Measurements from ENCODE around the gene BMPR1A. TPM values are rescaled to one million over a fixed set of nuclear protein-coding genes. Genes with fewer than 3 reads are reported as not detected.

BMPR1A gene
- total and polyA plus RNA-seq, 4 donors, result 2.2 to 16.0 (median 8.9) TPM

GRCh38 chr10:86803156-86803555 is 46.7 kb downstream of the BMPR1A start:
- 84% methylated on average over 2 of the region's 2 CpGs for WGBS
- no peaks in the 10 kb centered on the region for H3K9me3 ChIP-seq (ENCODE audit: control insufficient read depth in 4 of 4, low read length in 3 of 4)
- no peak overlapping the region for H3K27ac ChIP-seq (ENCODE audit: low read depth in 1 of 2, low read length in 2 of 2)

DNA sequence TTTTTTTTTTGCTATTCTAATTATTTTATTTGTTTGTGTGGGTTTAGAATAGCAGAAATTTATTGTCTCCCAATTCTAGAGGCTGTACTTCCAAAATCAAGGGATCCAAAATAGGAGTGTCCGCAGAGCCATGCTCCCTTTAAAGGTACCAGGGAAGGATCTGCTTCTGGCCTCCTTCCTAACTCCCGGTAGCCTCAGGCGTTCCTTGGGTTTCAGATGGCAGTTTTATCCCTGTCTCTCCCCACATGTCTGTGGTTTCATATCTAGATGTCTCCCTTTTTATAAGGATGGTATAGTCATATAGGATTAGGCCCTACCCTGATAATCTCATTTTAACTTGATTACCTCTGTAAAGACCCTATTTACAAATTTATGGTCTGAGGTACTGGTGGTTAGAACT is 48.4 kb downstream of the BMPR1A start:
- H3K9me3 ChIP-seq (ENCODE audit: control insufficient read depth in 4 of 4, low read length in 3 of 4), result no peaks in the 10 kb centered on the region
- H3K27ac ChIP-seq (ENCODE audit: low read depth in 1 of 2, low read length in 2 of 2), result no peak overlapping the region
- no peak overlapping the region for H3K4me3 ChIP-seq (ENCODE audit: low read depth in 1 of 3, low read length in 3 of 3)
- TF ChIP-seq, protein P1, sequence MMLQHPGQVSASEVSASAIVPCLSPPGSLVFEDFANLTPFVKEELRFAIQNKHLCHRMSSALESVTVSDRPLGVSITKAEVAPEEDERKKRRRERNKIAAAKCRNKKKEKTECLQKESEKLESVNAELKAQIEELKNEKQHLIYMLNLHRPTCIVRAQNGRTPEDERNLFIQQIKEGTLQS (IDR thresholded peaks at IDR 0.05), result no peak
- TF ChIP-seq YY1 (IDR thresholded peaks at IDR 0.05) (no peak), HNF4A (conservative IDR thresholded peaks at IDR 0.05) (no peak), CTCF (IDR thresholded peaks at IDR 0.05; ENCODE audit: low read depth, low read length, missing input control) (no peak), FOXA1 (IDR thresholded peaks at IDR 0.05) (no peak)
- DNase-seq (ENCODE audit: low spot score), result no peak
- 98% methylated on average over 3 of the region's 3 CpGs for WGBS
- no peaks in the 10 kb centered on the region for H3K36me3 ChIP-seq (ENCODE audit: control insufficient read depth in 4 of 4, insufficient read depth in 3 of 4, low read depth in 1 of 4, low read length in 3 of 4)
- H3K27me3 ChIP-seq (ENCODE audit: control insufficient read depth in 4 of 4, insufficient read depth in 4 of 4, low read length in 3 of 4), result no peaks in the 10 kb centered on the region
- peaks cover 0 to 1% (median 0%) of the 10 kb centered on the region in 4 donors for H3K4me1 ChIP-seq (ENCODE audit: control insufficient read depth in 4 of 4, insufficient read depth in 4 of 4, low read length in 3 of 4)
- H3K9ac ChIP-seq (ENCODE audit: low read depth in 1 of 2, low read length in 2 of 2), result no peak overlapping the region

More at GRCh38 chr10:86803156-86803555, 46.7 kb downstream of the BMPR1A start:
- H3K4me3 ChIP-seq (ENCODE audit: low read depth in 1 of 3, low read length in 3 of 3), result no peak overlapping the region
- H3K4me1 ChIP-seq (ENCODE audit: control insufficient read depth in 4 of 4, insufficient read depth in 4 of 4, low read length in 3 of 4), result peaks cover 0 to 1% (median 0%) of the 10 kb centered on the region in 4 donors
- DNase-seq (ENCODE audit: low spot score), result no peak
- no peaks in the 10 kb centered on the region for H3K27me3 ChIP-seq (ENCODE audit: control insufficient read depth in 4 of 4, insufficient read depth in 4 of 4, low read length in 3 of 4)
- H3K9ac ChIP-seq (ENCODE audit: low read depth in 1 of 2, low read length in 2 of 2), result no peak overlapping the region
- no peaks in the 10 kb centered on the region for H3K36me3 ChIP-seq (ENCODE audit: control insufficient read depth in 4 of 4, insufficient read depth in 3 of 4, low read depth in 1 of 4, low read length in 3 of 4)
- no peak for TF ChIP-seq JUND (IDR thresholded peaks at IDR 0.05)
- no peak for TF ChIP-seq HNF4G (IDR thresholded peaks at IDR 0.05)
- no peak for TF ChIP-seq CTCF (IDR thresholded peaks at IDR 0.05; ENCODE audit: low read depth, low read length, missing input control)
- TF ChIP-seq EGR1 (IDR thresholded peaks at IDR 0.05; ENCODE audit: low read depth in 2 of 2), result no peak
- TF ChIP-seq MAX (IDR thresholded peaks at IDR 0.05), result no peak
- no peak for TF ChIP-seq GABPA (IDR thresholded peaks at IDR 0.05 in 1 of 2, conservative IDR thresholded peaks at IDR 0.05 in 1 of 2)
- no peak for TF ChIP-seq RAD21 (IDR thresholded peaks at IDR 0.05)
- no peak for TF ChIP-seq TAF1 (conservative IDR thresholded peaks at IDR 0.05)
- TF ChIP-seq FOXA2 (IDR thresholded peaks at IDR 0.05), result no peak
- TF ChIP-seq HNF4A (conservative IDR thresholded peaks at IDR 0.05), result no peak
- TF ChIP-seq RXRA (IDR thresholded peaks at IDR 0.05), result no peak
- TF ChIP-seq, protein P1 (IDR thresholded peaks at IDR 0.05), result no peak
